Measurements from ENCODE around the gene RHEB.
A peak's percentile ranks its signal among the peaks of the same experiment; 100 is the strongest.

RHEB gene

GRCh38 chr7:151431768-151432311 lies 87.9 kb downstream of the RHEB start:
- DNase-seq (ENCODE audit: low spot score): no peak

- DNase-seq (ENCODE audit: low spot score): no peak
Measured at GRCh38 chr7:151431281-151431767, 88.4 kb downstream of the RHEB start.

GRCh38 chr7:151430391-151431205 lies 89.1 kb downstream of the RHEB start:
- no peak for DNase-seq (ENCODE audit: low spot score)

DNA sequence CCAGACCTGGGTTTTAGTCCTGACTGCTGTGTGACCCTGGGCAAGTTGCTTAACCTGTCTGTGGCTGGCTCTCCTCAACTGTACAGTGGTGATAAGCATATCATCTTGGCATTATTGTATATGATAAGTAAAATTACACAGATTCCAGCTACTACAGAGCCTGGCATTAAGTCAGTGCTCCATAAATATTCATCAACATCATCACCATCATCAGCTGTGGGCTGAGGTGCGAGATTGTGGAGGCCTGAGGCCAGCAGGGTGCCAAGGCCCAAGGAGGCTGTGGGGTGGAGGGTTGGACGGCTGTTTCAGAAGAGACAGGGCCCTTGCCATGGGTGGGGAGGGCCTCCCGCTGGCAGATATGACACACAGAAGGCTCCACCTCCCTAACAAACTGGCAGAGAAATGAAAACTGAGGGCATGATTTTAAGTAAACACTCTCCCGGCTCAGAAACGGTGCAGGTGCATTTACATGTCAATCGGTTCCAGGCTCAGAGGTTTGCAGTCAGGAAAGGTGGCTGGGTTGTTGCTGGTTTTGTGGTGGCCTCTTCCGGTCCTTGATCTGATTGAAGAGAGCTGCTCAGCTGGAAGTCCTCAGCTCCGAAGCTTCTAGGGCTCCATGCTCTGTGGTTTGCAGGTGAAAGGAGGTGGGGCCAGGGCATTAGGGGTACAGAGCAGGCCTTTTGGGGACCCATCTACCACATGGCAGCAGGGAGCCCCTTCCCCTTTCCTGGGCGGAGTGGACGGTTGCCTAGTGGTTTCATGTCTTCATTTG lies 89.9 kb downstream of the RHEB start:
- DNase-seq (ENCODE audit: low spot score): no peak

- DNase-seq (ENCODE audit: low spot score): no peak
Measured at GRCh38 chr7:151429237-151429559, 90.5 kb downstream of the RHEB start.

DNA sequence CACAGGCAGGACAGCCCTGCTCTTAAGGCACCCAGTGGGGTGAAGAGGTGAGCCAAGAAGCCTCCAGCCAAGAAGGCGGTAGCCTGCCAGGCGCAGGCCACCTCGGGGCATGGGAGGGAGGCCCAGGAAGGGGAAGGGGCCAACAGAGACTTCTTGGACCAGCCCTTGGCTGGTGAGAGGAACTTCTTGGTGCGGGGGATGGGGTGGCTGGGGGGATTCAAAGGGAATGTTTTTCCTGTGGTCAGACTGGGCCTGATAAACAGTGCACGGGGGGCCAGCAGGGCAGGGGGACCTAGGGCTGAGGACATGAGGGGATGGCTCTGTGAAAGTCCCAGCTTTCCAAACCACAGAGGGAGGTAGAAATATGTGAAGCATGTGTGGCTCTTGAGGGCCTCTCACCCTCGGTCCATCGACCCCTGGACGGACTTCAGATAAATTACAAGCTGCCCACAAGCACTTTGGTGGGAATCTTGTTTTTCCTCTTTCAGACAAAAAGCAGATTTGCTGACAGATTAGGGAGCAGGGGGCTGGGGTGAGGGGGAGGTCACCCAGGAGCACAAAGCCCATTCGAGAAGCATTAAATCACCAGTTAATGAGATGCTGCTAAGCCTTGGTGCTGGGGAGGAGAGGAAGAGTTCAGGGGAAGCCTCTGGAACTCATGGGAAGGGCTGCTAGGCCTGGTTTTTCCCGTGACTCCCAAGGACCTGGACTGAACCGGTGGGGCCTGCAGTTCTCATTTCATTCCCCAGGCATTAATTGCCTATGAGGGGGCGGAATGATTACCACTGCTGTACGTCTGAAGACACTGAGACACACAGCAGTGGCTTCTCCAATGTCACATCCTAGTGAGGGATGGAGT lies 91.1 kb downstream of the RHEB start:
- DNase-seq (ENCODE audit: low spot score): peak; percentile 32

GRCh38 chr7:151427705-151428377 lies 91.9 kb downstream of the RHEB start:
- DNase-seq (ENCODE audit: low spot score): no peak

- no peak for DNase-seq (ENCODE audit: low spot score)
Measured at GRCh38 chr7:151426904-151427704, 92.6 kb downstream of the RHEB start.

DNA sequence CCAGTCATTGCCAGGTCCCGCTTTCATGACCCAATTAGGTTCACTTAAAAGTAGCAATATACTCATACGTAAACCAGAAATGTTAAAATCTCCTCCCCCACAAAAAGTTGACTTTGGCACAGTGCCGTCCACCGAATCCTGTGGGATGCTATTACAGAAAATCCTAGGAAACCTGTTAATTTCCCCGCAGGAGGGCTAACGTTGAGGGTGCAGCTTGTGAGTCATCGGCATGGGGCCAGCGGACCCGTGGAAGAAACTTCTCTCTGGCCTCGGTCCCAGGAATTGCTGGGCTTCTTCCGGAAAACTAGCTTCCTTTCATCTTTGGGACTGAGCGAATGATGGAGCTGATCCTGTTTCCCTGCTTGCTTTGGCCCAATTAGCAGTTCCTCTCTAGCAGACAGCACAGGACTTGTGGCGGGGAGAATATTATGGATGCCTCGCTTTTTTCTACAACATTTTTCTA lies 93.2 kb downstream of the RHEB start:
- peak; percentile 63 for DNase-seq (ENCODE audit: low spot score)

DNA sequence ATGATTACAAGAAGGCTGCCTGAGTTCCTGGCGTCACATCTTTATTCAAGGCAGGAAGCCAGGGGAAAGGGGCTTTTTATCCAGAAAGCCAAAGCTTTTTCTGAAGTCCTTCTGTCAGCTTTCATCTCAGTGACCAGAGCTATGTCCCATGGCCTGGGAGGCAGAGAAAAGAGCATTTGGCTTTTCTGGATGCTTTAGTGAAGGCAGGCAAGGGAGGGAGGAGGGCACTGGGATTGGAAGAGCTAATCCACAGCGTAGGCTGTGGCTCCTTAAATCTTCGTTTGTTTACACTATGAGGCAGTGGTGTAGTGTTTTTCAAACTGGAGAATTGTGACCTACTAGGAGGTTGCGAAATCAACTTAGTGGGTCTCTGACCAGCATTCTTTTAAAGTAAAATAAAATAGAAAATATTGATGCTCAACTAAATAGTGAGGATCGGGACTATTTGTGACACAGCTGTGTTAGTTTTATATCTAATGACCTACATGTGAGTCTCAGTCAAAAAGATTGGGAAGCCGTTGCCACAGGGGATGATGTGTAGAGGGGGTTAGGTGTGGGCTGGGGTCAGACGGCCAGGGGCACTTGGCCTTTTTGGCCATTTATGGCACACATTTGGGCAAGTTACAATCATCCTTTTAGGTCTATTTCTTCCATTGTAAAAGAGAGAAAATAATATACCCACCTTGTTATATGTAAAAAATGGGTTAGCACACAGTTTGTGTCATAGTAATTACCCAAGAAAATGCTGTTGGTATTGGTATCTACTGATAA lies 93.8 kb downstream of the RHEB start:
- DNase-seq (ENCODE audit: low spot score): peak; percentile 59

DNA sequence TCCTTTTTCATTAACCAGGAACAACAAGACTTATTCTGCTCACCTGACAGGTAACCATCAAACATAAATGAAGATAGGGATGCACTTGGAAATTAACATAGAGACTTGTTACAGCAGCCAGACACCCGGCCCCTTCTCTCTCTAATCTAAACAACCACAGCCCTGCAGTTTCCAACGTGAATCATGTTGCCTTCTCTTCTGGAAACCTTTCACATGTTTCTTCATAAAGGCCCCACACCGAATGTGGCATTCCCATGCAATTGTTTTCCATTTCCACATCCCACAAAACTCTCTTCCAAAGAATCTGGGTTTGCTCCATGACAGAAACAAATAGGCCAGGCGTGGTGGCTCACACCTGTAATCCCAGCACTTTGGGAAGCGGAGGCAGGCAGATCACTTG lies 94.9 kb downstream of the RHEB start:
- DNase-seq (ENCODE audit: low spot score): no peak

- no peak for DNase-seq (ENCODE audit: low spot score)
Measured at GRCh38 chr7:151423936-151424335, 95.8 kb downstream of the RHEB start.

DNA sequence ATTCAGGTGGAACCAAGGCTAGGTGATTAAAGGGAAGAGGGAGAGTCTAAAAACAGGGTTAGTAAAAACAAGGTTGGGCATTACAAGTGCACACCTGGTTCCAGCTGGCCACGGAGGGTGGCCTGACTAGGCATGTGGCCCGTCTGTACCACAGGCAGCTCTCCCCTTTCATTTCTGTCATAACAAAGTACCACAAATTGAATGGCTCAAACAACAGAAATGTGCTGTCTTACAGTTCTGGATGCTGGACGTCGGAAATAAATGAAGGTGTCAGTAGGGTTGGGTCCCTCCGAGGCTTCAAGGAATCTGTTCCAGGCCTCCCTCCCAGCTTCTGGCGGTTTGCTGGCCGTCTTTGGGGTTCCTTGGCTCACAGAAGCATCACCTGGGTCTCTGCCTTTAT lies 96.5 kb downstream of the RHEB start:
- no peak for DNase-seq (ENCODE audit: low spot score)

GRCh38 chr7:151422212-151422611 lies 97.5 kb downstream of the RHEB start:
- no peak for DNase-seq (ENCODE audit: low spot score)

DNA sequence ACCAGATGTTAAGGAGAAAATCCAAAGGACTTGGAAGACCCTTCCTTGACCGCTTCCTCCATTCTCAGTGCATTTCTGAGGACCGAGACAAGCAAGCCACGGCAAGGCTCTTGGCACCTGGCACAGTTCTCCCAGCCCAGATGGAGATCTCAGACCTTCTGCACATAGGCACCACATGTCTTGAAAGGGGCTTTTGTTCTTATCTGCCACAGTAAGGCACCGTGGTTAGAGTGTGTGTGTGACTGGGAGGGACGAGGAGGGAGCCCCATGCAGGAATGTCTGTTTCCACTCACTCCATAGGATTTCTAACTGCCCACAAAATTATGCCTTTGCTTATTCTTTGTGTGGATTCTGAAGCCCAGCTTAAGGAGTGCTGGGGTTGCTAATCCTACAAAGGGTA lies 99.6 kb downstream of the RHEB start:
- DNase-seq (ENCODE audit: low spot score): no peak

DNA sequence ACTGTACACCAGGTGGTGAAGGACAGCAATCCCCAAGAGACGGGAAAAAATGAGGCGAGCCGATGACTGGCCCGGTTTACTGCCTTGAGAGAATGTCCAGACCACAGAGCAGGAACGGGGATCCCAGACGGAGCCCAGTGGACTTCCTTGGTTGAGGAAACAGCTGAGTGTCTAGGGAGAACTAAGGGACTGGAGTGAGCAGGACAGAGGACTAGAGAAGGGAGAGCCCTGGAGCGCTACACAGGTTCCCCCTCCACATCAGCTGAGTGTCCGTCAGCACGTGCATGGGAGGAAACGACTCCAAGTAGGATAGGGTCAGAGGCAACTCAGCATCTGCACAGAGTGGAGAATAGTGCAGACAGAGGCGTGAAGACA lies 102.8 kb downstream of the RHEB start:
- no peak for DNase-seq (ENCODE audit: low spot score)

DNA sequence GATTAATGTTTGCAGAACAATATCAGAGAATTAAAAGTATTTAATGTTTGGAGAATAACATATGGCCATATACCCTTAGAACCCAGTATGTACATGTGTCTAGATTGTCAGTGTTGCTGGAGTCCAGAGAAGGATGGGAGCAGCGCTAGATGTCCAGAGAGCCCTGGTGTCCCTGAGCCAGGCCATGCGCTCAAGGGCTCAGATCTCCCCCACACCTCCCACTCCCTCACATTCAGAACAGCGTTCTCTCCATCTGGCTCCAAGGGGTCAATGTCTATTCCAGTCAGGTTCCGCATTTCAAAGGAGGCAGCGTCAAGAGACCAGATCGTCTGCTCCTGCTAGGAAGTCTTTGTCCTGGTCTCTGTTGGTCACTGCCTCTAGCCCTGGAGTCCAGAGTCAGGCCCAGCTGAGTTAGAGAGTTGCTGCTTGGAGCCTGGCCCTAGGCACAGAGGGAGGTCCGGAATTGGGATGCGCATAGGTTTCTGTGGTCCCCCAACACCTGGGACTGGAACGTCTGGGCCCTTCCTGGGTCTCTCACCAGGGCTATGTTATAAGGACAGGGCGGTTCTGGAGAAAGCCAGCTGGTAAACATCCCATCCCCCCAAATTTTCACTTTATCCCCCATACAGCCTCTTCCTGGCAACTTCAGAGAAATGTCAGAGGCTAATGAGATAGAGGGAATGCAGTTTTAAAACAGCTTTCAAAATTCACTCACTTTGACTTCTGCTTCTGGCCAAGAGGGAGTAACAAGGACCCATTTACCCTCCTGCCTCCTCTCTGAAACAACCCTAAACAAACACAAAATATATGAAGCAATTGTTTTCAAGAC lies 103.4 kb downstream of the RHEB start:
- DNase-seq (ENCODE audit: low spot score): no peak

All from AG08395 (cell line).